GM19328 (cell line): Measurements from ENCODE around the gene FAM90A1.
"Not testable (repeated sequence)": the region's sequence is repeated elsewhere in the genome, so short reads cannot be mapped to it uniquely, and the experiment has no call there.

ENCODE experiments used
- ATAC-seq: cut with Tn5 transposase; IDR thresholded peaks from one replicate; pipeline ENCODE4 v1.9.1; 2021; ENCODE audit warnings: mild to moderate bottlenecking, moderate library complexity; ENCODE audit not compliant: unreplicated experiment

FAM90A1 gene

GRCh38 chr12:8233935-8234495, 6.6 kb upstream of the FAM90A1 start:
- ATAC-seq, result not testable (repeated sequence)

GRCh38 chr12:8233300-8233855, 6.0 kb upstream of the FAM90A1 start:
- ATAC-seq, result not testable (repeated sequence)

GRCh38 chr12:8231666-8232608, 4.5 kb upstream of the FAM90A1 start:
- not testable (repeated sequence) for ATAC-seq

- ATAC-seq, result not testable (repeated sequence)
Measured at GRCh38 chr12:8231049-8231448, 3.6 kb upstream of the FAM90A1 start.

GRCh38 chr12:8229486-8229885, 2.1 kb upstream of the FAM90A1 start:
- not testable (repeated sequence) for ATAC-seq

GRCh38 chr12:8228607-8229006, 1.2 kb upstream of the FAM90A1 start:
- not testable (repeated sequence) for ATAC-seq

- not testable (repeated sequence) for ATAC-seq
Measured at GRCh38 chr12:8227732-8228077, 287 bp upstream of the FAM90A1 start.

- ATAC-seq, result no peak
Measured at GRCh38 chr12:8226355-8226754, 1.1 kb downstream of the FAM90A1 start.

- ATAC-seq, result not testable (repeated sequence)
Measured at GRCh38 chr12:8224782-8225181, 2.6 kb downstream of the FAM90A1 start.

GRCh38 chr12:8223646-8224045, 3.8 kb downstream of the FAM90A1 start:
- not testable (repeated sequence) for ATAC-seq

- not testable (repeated sequence) for ATAC-seq
Measured at GRCh38 chr12:8222303-8222702, 5.1 kb downstream of the FAM90A1 start.

GRCh38 chr12:8221844-8222243, 5.6 kb downstream of the FAM90A1 start:
- ATAC-seq, result not testable (repeated sequence)

- not testable (repeated sequence) for ATAC-seq
Measured at GRCh38 chr12:8221375-8221774, 6.0 kb downstream of the FAM90A1 start.

- not testable (repeated sequence) for ATAC-seq
Measured at GRCh38 chr12:8218711-8219382, 8.6 kb downstream of the FAM90A1 start.

- not testable (repeated sequence) for ATAC-seq
Measured at GRCh38 chr12:8197685-8198308, 29.6 kb downstream of the FAM90A1 start.

- not testable (repeated sequence) for ATAC-seq
Measured at GRCh38 chr12:8188088-8188487, 39.3 kb downstream of the FAM90A1 start.

- ATAC-seq, result not testable (repeated sequence)
Measured at GRCh38 chr12:8184206-8184605, 43.2 kb downstream of the FAM90A1 start.

- not testable (repeated sequence) for ATAC-seq
Measured at GRCh38 chr12:8183346-8183745, 44.1 kb downstream of the FAM90A1 start.

- not testable (repeated sequence) for ATAC-seq
Measured at GRCh38 chr12:8182923-8183322, 44.5 kb downstream of the FAM90A1 start.

- ATAC-seq, result not testable (repeated sequence)
Measured at GRCh38 chr12:8181271-8181670, 46.1 kb downstream of the FAM90A1 start.
